ENCODE results near the gene SOWAHD. TPM values are rescaled to one million over a fixed set of nuclear protein-coding genes. Genes with fewer than 3 reads are reported as not detected.

SOWAHD gene
- total and polyA plus RNA-seq, 2 donors (not counting 1 experiment from before 2014, with no cell fraction given) = 3.8 to 14.9 TPM

DNA sequence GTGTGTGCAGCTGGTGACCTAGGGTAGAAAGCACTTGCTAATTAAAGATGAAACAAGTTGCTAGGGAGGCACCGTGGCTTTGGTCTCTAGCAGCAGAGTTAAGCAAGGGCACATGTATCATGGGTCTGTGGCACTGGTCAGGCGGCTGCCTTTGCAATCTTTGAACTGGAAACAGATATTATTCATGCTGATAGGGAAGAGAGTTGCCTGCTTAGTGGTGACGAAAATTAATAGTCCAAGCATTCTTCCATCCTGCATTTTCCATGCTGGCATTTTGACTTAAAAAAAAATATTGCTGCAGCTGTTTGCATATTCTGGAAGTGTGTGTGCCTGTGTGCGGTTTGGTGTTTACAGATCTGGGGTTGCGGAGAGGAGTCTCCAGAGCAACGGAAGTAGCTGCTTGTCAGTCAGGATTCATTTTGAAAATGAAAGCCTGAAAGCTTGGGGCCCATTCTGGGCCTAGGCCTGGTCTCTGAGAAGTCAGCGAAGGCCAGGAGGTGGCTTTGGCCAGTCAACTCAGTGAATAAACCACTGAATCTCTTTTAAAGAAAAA is 2.3 kb upstream of the SOWAHD start:
- 0% methylated on average over 5 of the region's 7 CpGs for WGBS (ENCODE audit: insufficient coverage)
- no peaks in the 10 kb centered on the region for H3K36me3 ChIP-seq (replicated peaks in 1 of 2; ENCODE audit: control extremely low read depth in 1 of 2, control insufficient read depth in 1 of 2, extremely low read depth in 1 of 2, insufficient read depth in 2 of 2, low read length in 1 of 2)
- H3K4me2 ChIP-seq (replicated peaks; ENCODE audit: low read depth, low read length, poor library complexity, severe bottlenecking) = peak overlapping the region; percentile 78
- H3K27me3 ChIP-seq (replicated peaks in 1 of 4; ENCODE audit: control extremely low read depth in 1 of 4, control insufficient read depth in 3 of 4, insufficient read depth in 4 of 4, low read length in 3 of 4) = no peaks in the 10 kb centered on the region
- Mint-ChIP-seq H3K27ac (peak overlapping the region; percentile 98), H3K27me3 (no peaks in the 10 kb centered on the region), H3K4me3 (peak overlapping the region; percentile 88), H3K9me3 (ENCODE audit: insufficient read depth) (no peaks in the 10 kb centered on the region), H3K4me1 (peaks cover 52% of the 10 kb centered on the region)
- CTCF ChIA-PET = interaction anchor here (0.7 to 7.9 kb wide), 9 partner anchors 8 to 240 kb away, joined by 3 to 35 read pairs (median 4); no protein-coding TSS in a partner anchor
- POLR2A ChIA-PET = interaction anchor here (0.6 to 1.0 kb wide), 3 partner anchors 70 to 163 kb away, joined by 3 read pairs; no protein-coding TSS in a partner anchor
- H3K4me1 ChIP-seq (ENCODE audit: control insufficient read depth in 2 of 2, insufficient read depth in 2 of 2, low read length in 2 of 2) = peaks cover 55 to 62% of the 10 kb centered on the region in 2 donors
- H3K79me2 ChIP-seq (ENCODE audit: control insufficient read depth, insufficient read depth, low read length) = peaks cover 5% of the 10 kb centered on the region
- peak overlapping the region; percentile 60 for H2AFZ ChIP-seq (ENCODE audit: insufficient read depth, low read depth, low read length, poor library complexity, severe bottlenecking)
- no peaks in the 10 kb centered on the region for H4K20me1 ChIP-seq (ENCODE audit: control insufficient read depth, insufficient read depth, low read length, poor library complexity, severe bottlenecking)
- peak overlapping the region; percentile 28 for H3K9ac ChIP-seq (ENCODE audit: low read length)
- peak overlapping the region in 2 of 5 experiments; percentile 19 to 38 for H3K4me3 ChIP-seq (ENCODE audit: control extremely low read depth in 1 of 5, extremely low read depth in 1 of 5, insufficient read depth in 1 of 5, low read depth in 2 of 5, low read length in 4 of 5)
- H3K9me3 ChIP-seq (ENCODE audit: control extremely low read depth in 1 of 3, control insufficient read depth in 2 of 3, insufficient read depth in 1 of 3, low read length in 2 of 3) = no peaks in the 10 kb centered on the region
- peak overlapping the region; percentile 88 to 89 for H3K27ac ChIP-seq (ENCODE audit: low read length in 2 of 2)
- ATAC-seq (ENCODE audit: low read depth) (peak; percentile 34), DNase-seq (peak; percentile 65)
- TF ChIP-seq, protein P1, sequence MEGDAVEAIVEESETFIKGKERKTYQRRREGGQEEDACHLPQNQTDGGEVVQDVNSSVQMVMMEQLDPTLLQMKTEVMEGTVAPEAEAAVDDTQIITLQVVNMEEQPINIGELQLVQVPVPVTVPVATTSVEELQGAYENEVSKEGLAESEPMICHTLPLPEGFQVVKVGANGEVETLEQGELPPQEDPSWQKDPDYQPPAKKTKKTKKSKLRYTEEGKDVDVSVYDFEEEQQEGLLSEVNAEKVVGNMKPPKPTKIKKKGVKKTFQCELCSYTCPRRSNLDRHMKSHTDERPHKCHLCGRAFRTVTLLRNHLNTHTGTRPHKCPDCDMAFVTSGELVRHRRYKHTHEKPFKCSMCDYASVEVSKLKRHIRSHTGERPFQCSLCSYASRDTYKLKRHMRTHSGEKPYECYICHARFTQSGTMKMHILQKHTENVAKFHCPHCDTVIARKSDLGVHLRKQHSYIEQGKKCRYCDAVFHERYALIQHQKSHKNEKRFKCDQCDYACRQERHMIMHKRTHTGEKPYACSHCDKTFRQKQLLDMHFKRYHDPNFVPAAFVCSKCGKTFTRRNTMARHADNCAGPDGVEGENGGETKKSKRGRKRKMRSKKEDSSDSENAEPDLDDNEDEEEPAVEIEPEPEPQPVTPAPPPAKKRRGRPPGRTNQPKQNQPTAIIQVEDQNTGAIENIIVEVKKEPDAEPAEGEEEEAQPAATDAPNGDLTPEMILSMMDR (IDR thresholded peaks at IDR 0.05) = no peak
- intact Hi-C loops (cut with micrococcal nuclease) = loop anchor here (2.0 to 5.0 kb wide), 3 partner anchors 36 to 149 kb away; partner anchors contain the start of genes NKRF and RPL39

DNA sequence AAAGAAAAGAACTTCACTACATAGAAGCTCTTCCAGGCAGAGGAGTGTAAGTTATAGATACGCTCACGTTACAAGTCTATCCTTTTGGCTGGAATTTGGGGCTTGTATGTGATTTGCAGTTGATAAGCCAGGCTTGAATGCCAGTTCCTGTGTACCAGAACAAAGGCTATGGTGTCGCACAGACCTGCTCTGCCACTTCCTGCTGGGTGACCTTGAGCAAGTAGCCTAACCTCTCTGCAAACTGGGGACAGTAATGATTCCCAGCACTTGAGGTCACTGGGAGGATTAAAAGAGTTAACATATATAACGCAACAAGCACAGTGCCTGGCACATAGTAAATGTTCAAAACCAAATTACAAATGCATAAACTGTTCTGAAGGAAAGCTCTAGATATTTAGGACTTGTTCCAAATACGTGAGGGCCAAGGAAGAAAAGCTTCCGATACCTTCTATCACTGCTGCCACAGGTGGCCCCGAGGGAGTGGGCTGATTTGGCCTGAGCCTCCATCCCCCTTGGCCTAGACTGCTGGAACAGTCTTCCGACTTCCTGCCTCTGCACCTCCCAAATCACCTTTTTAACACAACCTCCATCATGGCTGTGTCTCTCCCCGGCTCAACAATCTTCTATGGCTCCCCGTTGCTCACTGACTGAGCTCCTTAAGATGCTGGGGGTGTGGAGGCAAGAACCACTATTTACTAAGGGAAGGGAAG is 1.3 kb upstream of the SOWAHD start:
- H3K9me3 Mint-ChIP-seq (ENCODE audit: insufficient read depth) = no peaks in the 10 kb centered on the region
- H3K4me3 Mint-ChIP-seq = peak overlapping the region; percentile 88
- TF ChIP-seq EZH2 (IDR thresholded peaks at IDR 0.05; ENCODE audit: borderline replicate concordance, insufficient read depth, low read depth, low read length, poor library complexity, severe bottlenecking) = no peak
- TF ChIP-seq, protein P1 (IDR thresholded peaks at IDR 0.05) = no peak
- Histone ChIP-seq H3K27me3 (replicated peaks in 1 of 4; ENCODE audit: control extremely low read depth in 1 of 4, control insufficient read depth in 3 of 4, insufficient read depth in 4 of 4, low read length in 3 of 4) (no peaks in the 10 kb centered on the region), H2AFZ (ENCODE audit: insufficient read depth, low read depth, low read length, poor library complexity, severe bottlenecking) (peak overlapping the region; percentile 62), H3K4me2 (replicated peaks; ENCODE audit: low read depth, low read length, poor library complexity, severe bottlenecking) (peak overlapping the region; percentile 78), H4K20me1 (ENCODE audit: control insufficient read depth, insufficient read depth, low read length, poor library complexity, severe bottlenecking) (no peaks in the 10 kb centered on the region), H3K36me3 (replicated peaks in 1 of 2; ENCODE audit: control extremely low read depth in 1 of 2, control insufficient read depth in 1 of 2, extremely low read depth in 1 of 2, insufficient read depth in 2 of 2, low read length in 1 of 2) (no peaks in the 10 kb centered on the region), H3K4me3 (ENCODE audit: control extremely low read depth in 1 of 5, extremely low read depth in 1 of 5, insufficient read depth in 1 of 5, low read depth in 2 of 5, low read length in 4 of 5) (no peak overlapping the region), H3K9me3 (ENCODE audit: control extremely low read depth in 1 of 3, control insufficient read depth in 2 of 3, insufficient read depth in 1 of 3, low read length in 2 of 3) (no peaks in the 10 kb centered on the region), H3K27ac (ENCODE audit: low read length in 2 of 2) (peak overlapping the region; percentile 88 to 89), H3K79me2 (ENCODE audit: control insufficient read depth, insufficient read depth, low read length) (peaks cover 5% of the 10 kb centered on the region), H3K9ac (ENCODE audit: low read length) (peak overlapping the region; percentile 28), H3K4me1 (ENCODE audit: control insufficient read depth in 2 of 2, insufficient read depth in 2 of 2, low read length in 2 of 2) (peaks cover 62 to 65% of the 10 kb centered on the region in 2 donors)
- intact Hi-C loops (cut with micrococcal nuclease) = loop anchor here (2.0 to 5.0 kb wide), 3 partner anchors 35 to 150 kb away; partner anchors contain the start of genes NKRF and RPL39
- peak overlapping the region; percentile 98 for H3K27ac Mint-ChIP-seq
- no peaks in the 10 kb centered on the region for H3K27me3 Mint-ChIP-seq
- DNase-seq = no peak
- WGBS (ENCODE audit: insufficient coverage) = 60% methylated on average over 2 of the region's 10 CpGs
- peaks cover 57% of the 10 kb centered on the region for H3K4me1 Mint-ChIP-seq
- POLR2A ChIA-PET = interaction anchor here (0.6 to 0.7 kb wide), 2 partner anchors 19 to 91 kb away, joined by 3 read pairs; no protein-coding TSS in a partner anchor
- CTCF ChIA-PET = interaction anchor here (0.7 to 7.9 kb wide), 8 partner anchors 14 to 269 kb away, joined by 3 to 35 read pairs (median 4); partner anchors contain the start of gene NKRF
- ATAC-seq (ENCODE audit: low read depth) = no peak

Measured in B cell (primary cell).